DND-41 (cell line): Measurements from ENCODE around the gene SERPINI1.

Experiments used
- ATAC-seq: fragments of 200-7000 bp; cut with Tn5 transposase; 3 replicates; pipeline ENCODE4 v1.9.1; 2021; ENCODE audit warnings: low read depth; ENCODE audit not compliant: insufficient read depth
- DNase-seq: peaks from one replicate; pipeline ENCODE4 v3.0.0-alpha.2; 2020
- H2AFZ ChIP-seq: 2 replicates; pipeline ENCODE4 v1.6.0; 2012; ENCODE audit warnings: low read depth, low read length
- H3K27ac ChIP-seq: 2 replicates; pipeline ENCODE4 v1.5.1; 2012; ENCODE audit warnings: low read length, inconsistent platforms
- H3K27me3 ChIP-seq: fragments of 200-600 bp; sonication (generic); 2 replicates; pipeline ENCODE4 v1.6.0; 2012; ENCODE audit warnings: low read length, mild to moderate bottlenecking, inconsistent platforms; ENCODE audit not compliant: insufficient read depth, poor library complexity
- H3K36me3 ChIP-seq: 2 replicates; pipeline ENCODE4 v1.5.1; 2012; ENCODE audit warnings: low read length, inconsistent platforms; ENCODE audit not compliant: insufficient read depth
- H3K4me1 ChIP-seq: 2 replicates; pipeline ENCODE4 v1.5.1; 2012; ENCODE audit warnings: mild to moderate bottlenecking, low read length; ENCODE audit not compliant: insufficient read depth
- H3K4me2 ChIP-seq: 2 replicates; pipeline ENCODE4 v1.6.0; 2012; ENCODE audit warnings: mild to moderate bottlenecking, moderate library complexity, low read length, inconsistent platforms; ENCODE audit not compliant: insufficient read depth
- H3K4me3 ChIP-seq, 2 experiments: fragments of 200-600 bp in 1 of 2; shearing (Covaris generic) in 1 of 2; 2 replicates each; pipeline ENCODE4 v1.5.1; 2012 to 2016; ENCODE audit warnings: inconsistent platforms in 2 of 2, low read length in 2 of 2, mild to moderate bottlenecking in 2 of 2, low read depth in 1 of 2, moderate library complexity in 1 of 2
- H3K79me2 ChIP-seq: 2 replicates; pipeline ENCODE4 v1.6.0; 2012; ENCODE audit warnings: low read length, inconsistent platforms; ENCODE audit not compliant: insufficient read depth
- H3K9ac ChIP-seq: 2 replicates; pipeline ENCODE4 v1.6.0; 2012; ENCODE audit warnings: low read depth, mild to moderate bottlenecking, inconsistent platforms, low read length, moderate library complexity
- H3K9me3 ChIP-seq: 2 replicates; pipeline ENCODE4 v1.5.1; 2012; ENCODE audit warnings: low read length, moderate library complexity, mild to moderate bottlenecking, inconsistent platforms; ENCODE audit not compliant: insufficient read depth, severe bottlenecking
- H4K20me1 ChIP-seq: 2 replicates; pipeline ENCODE4 v1.6.0; 2012; ENCODE audit warnings: low read length; ENCODE audit not compliant: insufficient read depth
- CTCF ChIP-seq: IDR thresholded peaks from 2 replicates; pipeline ENCODE4 v1.5.1; 2012; ENCODE audit warnings: borderline replicate concordance, low read length, moderate library complexity, mild to moderate bottlenecking; ENCODE audit not compliant: poor library complexity, severe bottlenecking; ENCODE audit errors: extremely low read depth
- EZH2 ChIP-seq: IDR thresholded peaks from 3 replicates; pipeline ENCODE4 v1.6.1; 2012; ENCODE audit warnings: borderline replicate concordance, low read depth, mild to moderate bottlenecking, moderate library complexity, low read length, inconsistent platforms; ENCODE audit not compliant: severe bottlenecking

The SERPINI1 gene

GRCh38 chr3:167728632-167729323 is 6.7 kb upstream of the SERPINI1 start:
- no peak for TF ChIP-seq EZH2
- TF ChIP-seq CTCF: no peak
- peaks cover 68% of the 10 kb centered on the region for H4K20me1 ChIP-seq
- no peak for DNase-seq
- no peak overlapping the region for H3K9ac ChIP-seq
- no peaks in the 10 kb centered on the region for H3K9me3 ChIP-seq
- no peak overlapping the region for H3K4me2 ChIP-seq
- no peak overlapping the region for H3K4me3 ChIP-seq
- peaks cover 20% of the 10 kb centered on the region for H3K4me1 ChIP-seq
- H3K27me3 ChIP-seq: no peaks in the 10 kb centered on the region
- peaks cover 99% of the 10 kb centered on the region for H3K79me2 ChIP-seq
- H3K36me3 ChIP-seq: no peaks in the 10 kb centered on the region
- H2AFZ ChIP-seq: no peak overlapping the region
- no peak overlapping the region for H3K27ac ChIP-seq
- no peak for ATAC-seq

- H4K20me1 ChIP-seq: peaks cover 61% of the 10 kb centered on the region
- no peak for ATAC-seq
- no peaks in the 10 kb centered on the region for H3K27me3 ChIP-seq
- H3K36me3 ChIP-seq: no peaks in the 10 kb centered on the region
- no peak overlapping the region for H3K27ac ChIP-seq
- no peak overlapping the region for H3K4me3 ChIP-seq
- no peak overlapping the region for H3K9ac ChIP-seq
- H3K9me3 ChIP-seq: no peaks in the 10 kb centered on the region
- no peak overlapping the region for H3K4me2 ChIP-seq
- H2AFZ ChIP-seq: no peak overlapping the region
- TF ChIP-seq EZH2: no peak
- no peak for TF ChIP-seq CTCF
- peaks cover 99% of the 10 kb centered on the region for H3K79me2 ChIP-seq
- H3K4me1 ChIP-seq: peaks cover 25% of the 10 kb centered on the region
- DNase-seq: no peak
These were observed 5.9 kb upstream of the SERPINI1 start for GRCh38 chr3:167729591-167729990.

- Histone ChIP-seq H3K27me3 (no peaks in the 10 kb centered on the region), H3K4me1 (peaks cover 36% of the 10 kb centered on the region), H3K79me2 (peaks cover 83% of the 10 kb centered on the region), H3K27ac (no peak overlapping the region), H3K36me3 (no peaks in the 10 kb centered on the region), H4K20me1 (peaks cover 49% of the 10 kb centered on the region), H3K4me3 (no peak overlapping the region), H3K9me3 (no peaks in the 10 kb centered on the region), H3K9ac (no peak overlapping the region), H2AFZ (no peak overlapping the region), H3K4me2 (no peak overlapping the region)
- TF ChIP-seq EZH2: no peak
- TF ChIP-seq CTCF: no peak
- ATAC-seq: no peak
- DNase-seq: no peak
These were observed 4.1 kb upstream of the SERPINI1 start for GRCh38 chr3:167731393-167731792.
